H1 (cell line): ENCODE data around the gene GMEB2. TPM values are rescaled to one million over a fixed set of nuclear protein-coding genes. Genes with fewer than 3 reads are reported as not detected.

ENCODE experiments used
- CTCF ChIA-PET: fragments of 300-600 bp; sonication (Branson Sonifier 250); formaldehyde crosslinking; loops from one replicate; lab custom pipeline; 2021; ENCODE audit not compliant: partially characterized antibody; lab: Charles Lee
- POLR2A ChIA-PET: fragments of 300-600 bp; sonication (Branson Sonifier 250); formaldehyde crosslinking; loops from one replicate; lab custom pipeline; 2021; ENCODE audit warnings: inconsistent platforms; ENCODE audit not compliant: partially characterized antibody; lab: Charles Lee
- DNase-seq, 2 experiments: peaks; one replicate each; pipeline versions ENCODE4 v3.0.0 to v3.0.0-alpha.2; 2010 to 2022; ENCODE audit warnings: low spot score in 2 of 2, low read depth in 1 of 2, mixed read lengths in 1 of 2
- FAIRE-seq: peaks from 2 replicates; lab custom pipeline; 2011; peaks lifted over from hg19 to GRCh38; lab: Jason Lieb, UNC
- H2AFZ ChIP-seq: 2 replicates; pipeline ENCODE4 v1.8.1; 2012; ENCODE audit warnings: low read length, inconsistent platforms
- H2AK5ac ChIP-seq: 2 replicates; pipeline ENCODE4 v1.6.1; 2013; ENCODE audit warnings: low read depth, low read length
- H2BK120ac ChIP-seq: replicated peaks from 2 replicates; pipeline ENCODE3; 2013; ENCODE audit warnings: low read depth, low read length, inconsistent platforms
- H2BK12ac ChIP-seq: 2 replicates; pipeline ENCODE4 v1.6.1; 2013; ENCODE audit warnings: low read depth, low read length
- H2BK15ac ChIP-seq: 2 replicates; pipeline ENCODE4 v1.6.1; 2013; ENCODE audit warnings: low read length
- H2BK20ac ChIP-seq: 2 replicates; pipeline ENCODE4 v1.6.1; 2013; ENCODE audit warnings: low read length
- H2BK5ac ChIP-seq: 2 replicates; pipeline ENCODE4 v1.6.1; 2013; ENCODE audit warnings: low read depth, low read length
- H3K14ac ChIP-seq: 2 replicates; pipeline ENCODE4 v1.6.1; 2013; ENCODE audit warnings: inconsistent platforms; ENCODE audit not compliant: insufficient read length
- H3K18ac ChIP-seq: 2 replicates; pipeline ENCODE4 v1.6.1; 2013; ENCODE audit warnings: low read length; ENCODE audit errors: extremely low read depth
- H3K23ac ChIP-seq: 2 replicates; pipeline ENCODE4 v1.6.1; 2013; ENCODE audit warnings: inconsistent platforms; ENCODE audit not compliant: insufficient read length
- H3K23me2 ChIP-seq: 2 replicates; pipeline ENCODE4 v1.6.1; 2013; ENCODE audit warnings: low read depth, low read length
- H3K27ac ChIP-seq: 2 replicates; pipeline ENCODE4 v1.6.1; 2011; ENCODE audit warnings: low read depth, low read length, inconsistent platforms
- H3K27me3 ChIP-seq, 4 experiments: replicated peaks in 1 of 4; 1 replicate in 1 of 4; 2 replicates in 3 of 4; pipeline versions ENCODE4 v1.6.1 to v1.8.1; 2011 to 2013; ENCODE audit warnings: low read length in 3 of 4, mild to moderate bottlenecking in 3 of 4, inconsistent platforms in 2 of 4, mixed read lengths in 2 of 4, moderate library complexity in 1 of 4; ENCODE audit not compliant: control insufficient read depth in 3 of 4, insufficient read depth in 3 of 4; ENCODE audit errors: extremely low read depth in 1 of 4
- H3K36me3 ChIP-seq, 4 experiments: 2 replicates each; pipeline versions ENCODE4 v1.6.1 to v1.8.1; 2011 to 2013; ENCODE audit warnings: mild to moderate bottlenecking in 4 of 4, low read length in 3 of 4, moderate library complexity in 2 of 4, control low read depth in 1 of 4, inconsistent platforms in 1 of 4; ENCODE audit not compliant: insufficient read depth in 4 of 4, control insufficient read depth in 2 of 4
- H3K4ac ChIP-seq: replicated peaks from 2 replicates; pipeline ENCODE3; 2013; ENCODE audit warnings: low read length, low read depth, mixed read lengths, inconsistent platforms; ENCODE audit not compliant: insufficient read length
- H3K4me1 ChIP-seq, 4 experiments: replicated peaks in 1 of 4; 1 replicate in 1 of 4; 2 replicates in 3 of 4; pipeline versions ENCODE4 v1.6.1 to v1.8.1; 2011 to 2013; ENCODE audit warnings: low read length in 3 of 4, inconsistent platforms in 2 of 4, mixed read lengths in 1 of 4; ENCODE audit not compliant: insufficient read depth in 4 of 4, control insufficient read depth in 3 of 4
- H3K4me2 ChIP-seq, 2 experiments: 2 replicates each; pipeline versions ENCODE4 v1.6.1 to v1.8.1; 2011 to 2013; ENCODE audit warnings: low read depth in 2 of 2, low read length in 2 of 2, control low read depth in 1 of 2, inconsistent platforms in 1 of 2, mild to moderate bottlenecking in 1 of 2; ENCODE audit not compliant: insufficient read depth in 1 of 2
- H3K4me3 ChIP-seq, 4 experiments: fragments of 200-600, 300-600 bp in 1 of 4; sonication (generic), shearing (Covaris generic), sonication (Bioruptor Twin) in 1 of 4; 2 replicates each; pipeline versions ENCODE4 v1.5.1 to v1.8.1; 2011 to 2016; ENCODE audit warnings: low read length in 4 of 4, low read depth in 3 of 4, control low read depth in 2 of 4, inconsistent platforms in 2 of 4, mild to moderate bottlenecking in 2 of 4, mixed read lengths in 1 of 4, moderate library complexity in 1 of 4; ENCODE audit not compliant: insufficient read depth in 2 of 4; ENCODE audit errors: extremely low read depth in 1 of 4
- H3K56ac ChIP-seq: replicated peaks from 2 replicates; pipeline ENCODE3; 2013; ENCODE audit warnings: low read depth, mild to moderate bottlenecking, mixed read lengths, low read length, inconsistent platforms; ENCODE audit not compliant: insufficient read length
- H3K79me1 ChIP-seq: 2 replicates; pipeline ENCODE4 v1.6.1; 2013; ENCODE audit warnings: low read depth, low read length, control low read depth
- H3K79me2 ChIP-seq, 2 experiments: 2 replicates each; pipeline versions ENCODE4 v1.6.1 to v1.8.1; 2012 to 2013; ENCODE audit warnings: low read length in 2 of 2, mild to moderate bottlenecking in 2 of 2, inconsistent platforms in 1 of 2; ENCODE audit not compliant: insufficient read depth in 2 of 2, control insufficient read depth in 1 of 2
- H3K9ac ChIP-seq, 4 experiments: replicated peaks in 1 of 4; 1 replicate in 1 of 4; 2 replicates in 3 of 4; pipeline versions ENCODE4 v1.6.1 to v1.8.1; 2011 to 2013; ENCODE audit warnings: low read depth in 3 of 4, low read length in 3 of 4, control low read depth in 2 of 4, mild to moderate bottlenecking in 2 of 4, moderate library complexity in 2 of 4, inconsistent platforms in 1 of 4; ENCODE audit errors: extremely low read depth in 1 of 4
- H3K9me3 ChIP-seq, 2 experiments: 2 replicates each; pipeline versions ENCODE4 v1.6.1 to v1.8.1; 2012 to 2013; ENCODE audit warnings: mild to moderate bottlenecking in 2 of 2, moderate library complexity in 2 of 2, control low read depth in 1 of 2, inconsistent platforms in 1 of 2, low read depth in 1 of 2, low read length in 1 of 2, mixed read lengths in 1 of 2; ENCODE audit not compliant: insufficient read depth in 2 of 2
- H4K20me1 ChIP-seq, 2 experiments: replicated peaks in 1 of 2; 2 replicates each; pipeline versions ENCODE3 to v1.8.1; 2011 to 2013; ENCODE audit warnings: inconsistent platforms in 2 of 2, low read length in 2 of 2, mild to moderate bottlenecking in 1 of 2; ENCODE audit not compliant: insufficient read depth in 2 of 2, control insufficient read depth in 1 of 2
- H4K5ac ChIP-seq: 2 replicates; pipeline ENCODE4 v1.6.1; 2013; ENCODE audit warnings: low read length, low read depth, mixed read lengths, inconsistent platforms; ENCODE audit not compliant: insufficient read length
- H4K8ac ChIP-seq: 2 replicates; pipeline ENCODE4 v1.8.0; 2013; ENCODE audit warnings: mild to moderate bottlenecking, moderate library complexity, low read length, inconsistent platforms; ENCODE audit not compliant: insufficient read depth; ENCODE audit errors: extremely low read depth
- H4K91ac ChIP-seq: replicated peaks from 2 replicates; pipeline ENCODE3; 2013; ENCODE audit warnings: low read length, mixed read lengths, inconsistent platforms; ENCODE audit not compliant: insufficient read length
- BRCA1 ChIP-seq: IDR thresholded peaks from 2 replicates; pipeline ENCODE4 v1.6.1; 2012; ENCODE audit warnings: low read depth, low read length, improper control_type of control experiment
- CHD2 ChIP-seq: IDR thresholded peaks from 2 replicates; pipeline ENCODE4 v1.6.1; 2012; ENCODE audit warnings: low read length, improper control_type of control experiment
- HDAC2 ChIP-seq, 2 experiments: fragments of 300-600 bp in 1 of 2; sonication (generic) in 1 of 2; IDR thresholded peaks; 2 replicates each; pipeline ENCODE4 v1.6.1; 2011 to 2012; ENCODE audit warnings: low read depth in 2 of 2, low read length in 2 of 2, mild to moderate bottlenecking in 2 of 2, moderate library complexity in 2 of 2, borderline replicate concordance in 1 of 2, inconsistent platforms in 1 of 2
- KDM5A ChIP-seq: fragments of 200-600 bp; IDR thresholded peaks from 2 replicates; pipeline ENCODE4 v1.7.1; 2012; ENCODE audit warnings: mild to moderate bottlenecking, low read length, inconsistent platforms, mixed read lengths
- SIX5 ChIP-seq: IDR thresholded peaks from 2 replicates; pipeline ENCODE4 v1.6.1; 2011; ENCODE audit warnings: mild to moderate bottlenecking, low read depth, low read length
- TAF1 ChIP-seq: IDR thresholded peaks from 2 replicates; pipeline ENCODE4 v1.6.1; 2011; ENCODE audit warnings: mild to moderate bottlenecking, low read depth, low read length
- TAF7 ChIP-seq: optimal IDR thresholded peaks from 2 replicates; pipeline ENCODE3; 2011; ENCODE audit warnings: low read depth, mild to moderate bottlenecking, inconsistent platforms, low read length, moderate library complexity, borderline replicate concordance
- TEAD4 ChIP-seq: IDR thresholded peaks from 2 replicates; pipeline ENCODE4 v1.6.1; 2012; ENCODE audit warnings: low read depth, low read length, inconsistent platforms, mixed read lengths
- WGBS, 2 experiments: shearing (Covaris generic) in 1 of 2; methylation state at CpG; one replicate each; pipeline versions ENCODE4 v1.1.6 to v1.1.7; 2013 to 2015; ENCODE audit warnings: low lambda C conversion rate in 2 of 2, mixed read lengths in 2 of 2, inconsistent platforms in 1 of 2, low coverage in 1 of 2, missing lambda C conversion rate in 1 of 2; ENCODE audit not compliant: insufficient replicate concordance in 2 of 2, insufficient coverage in 1 of 2, insufficient read length in 1 of 2; ENCODE audit errors: extremely low coverage in 1 of 2, missing lambda C conversion rate in 1 of 2; 5-methylcytosine and 5-hydroxymethylcytosine counted together
- polyA plus RNA-seq, 7 experiments: library from polyadenylated mRNA; depleted of rRNA in 3 of 7; stranded (reverse) in 5 of 7; unstranded in 2 of 7; fragments of >200 nt in 5 of 7; fragments of 200-250 nt in 2 of 7; gene quantifications; 1 replicate in 5 of 7; 2 replicates in 1 of 7; 4 replicates in 1 of 7; pipeline versions ENCODE4 v1.2.1 to v1.2.3, GENCODE V29; 2011 to 2013; ENCODE audit warnings: missing spikeins in 2 of 7, mixed read lengths in 2 of 7
- total RNA-seq: library from RNA; stranded (reverse); fragmentation: NEBNext Ultra II Directional; extraction: Animal tissue kit (Norgen Biotek cat#: 25700); gene quantifications from 2 replicates; pipeline ENCODE4 v1.2.1, GENCODE V29; 2021
- TF ChIP-seq, protein P1 (sequence below), 3 experiments: IDR thresholded peaks; 1 replicate in 2 of 3; 2 replicates in 1 of 3; pipeline versions ENCODE4 v1.5.1 to v1.6.1; 2011; ENCODE audit warnings: low read length in 3 of 3, mild to moderate bottlenecking in 3 of 3, inconsistent platforms in 2 of 3, low read depth in 1 of 3, moderate library complexity in 1 of 3; ENCODE audit not compliant: insufficient read depth in 1 of 3; ENCODE audit errors: control extremely low read depth in 1 of 3

Gene GMEB2
- total and polyA plus RNA-seq, 2 of the 8 experiments (the other 6 are each of a cell fraction or from before 2014, with no cell fraction given) = 12.9 to 14.2 TPM

DNA sequence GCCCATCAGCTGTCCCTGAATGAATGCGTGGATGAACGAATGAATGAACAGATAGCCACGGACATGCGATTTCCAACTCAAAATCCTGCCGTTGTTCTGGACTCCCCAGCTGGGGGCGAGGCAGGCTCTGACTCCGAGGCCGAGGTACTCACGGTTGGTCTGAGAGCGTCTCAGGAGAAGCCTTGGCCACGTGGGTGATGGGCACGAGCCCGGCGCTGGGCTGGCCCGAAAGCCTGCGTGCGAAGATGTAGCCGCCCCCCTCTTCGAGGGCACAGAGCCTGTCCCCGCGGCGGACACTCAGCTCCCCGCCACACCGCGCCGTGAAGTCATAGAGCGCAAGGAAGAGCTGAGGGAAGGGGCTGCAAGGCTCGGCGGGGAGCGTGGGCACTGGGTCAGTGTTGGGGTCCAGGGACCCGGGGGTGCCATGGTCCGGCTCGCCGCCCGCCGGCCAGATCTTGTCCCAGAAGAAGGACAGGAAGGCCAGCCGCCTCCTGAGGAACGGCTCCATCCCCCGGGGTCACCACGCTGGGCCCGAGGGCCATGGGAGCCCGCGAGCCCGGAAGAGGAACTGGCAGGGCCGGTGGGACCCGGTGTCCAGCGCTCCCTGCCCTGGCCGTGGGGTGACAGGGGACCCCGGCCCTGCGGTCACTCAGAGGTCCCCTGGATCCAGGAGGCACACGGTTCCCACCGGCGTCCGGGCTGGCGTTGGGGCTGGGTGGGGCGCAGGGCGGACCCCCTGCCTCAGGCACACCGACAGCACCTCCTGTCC, 79.8 kb downstream of the GMEB2 start:
- POLR2A ChIA-PET = interaction anchor here (1.0 to 2.3 kb wide), 2 partner anchors 13 to 26 kb away, joined by 3 to 10 read pairs; partner anchors contain the start of gene PPDPF
- CTCF ChIA-PET = interaction anchor here (0.7 to 1.5 kb wide), 12 partner anchors 9 to 1179 kb away, joined by 3 to 11 read pairs (median 4); partner anchors contain the start of genes PTK6 and TPD52L2
- no peak overlapping the region for H2BK120ac ChIP-seq
- TF ChIP-seq HDAC2 (IDR thresholded peaks at IDR 0.05; ENCODE audit: borderline replicate concordance in 1 of 2, low read depth in 2 of 2, low read length in 2 of 2) = no peak
- TF ChIP-seq, protein P1, sequence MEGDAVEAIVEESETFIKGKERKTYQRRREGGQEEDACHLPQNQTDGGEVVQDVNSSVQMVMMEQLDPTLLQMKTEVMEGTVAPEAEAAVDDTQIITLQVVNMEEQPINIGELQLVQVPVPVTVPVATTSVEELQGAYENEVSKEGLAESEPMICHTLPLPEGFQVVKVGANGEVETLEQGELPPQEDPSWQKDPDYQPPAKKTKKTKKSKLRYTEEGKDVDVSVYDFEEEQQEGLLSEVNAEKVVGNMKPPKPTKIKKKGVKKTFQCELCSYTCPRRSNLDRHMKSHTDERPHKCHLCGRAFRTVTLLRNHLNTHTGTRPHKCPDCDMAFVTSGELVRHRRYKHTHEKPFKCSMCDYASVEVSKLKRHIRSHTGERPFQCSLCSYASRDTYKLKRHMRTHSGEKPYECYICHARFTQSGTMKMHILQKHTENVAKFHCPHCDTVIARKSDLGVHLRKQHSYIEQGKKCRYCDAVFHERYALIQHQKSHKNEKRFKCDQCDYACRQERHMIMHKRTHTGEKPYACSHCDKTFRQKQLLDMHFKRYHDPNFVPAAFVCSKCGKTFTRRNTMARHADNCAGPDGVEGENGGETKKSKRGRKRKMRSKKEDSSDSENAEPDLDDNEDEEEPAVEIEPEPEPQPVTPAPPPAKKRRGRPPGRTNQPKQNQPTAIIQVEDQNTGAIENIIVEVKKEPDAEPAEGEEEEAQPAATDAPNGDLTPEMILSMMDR (IDR thresholded peaks at IDR 0.05; ENCODE audit: control extremely low read depth in 1 of 3, insufficient read depth in 1 of 3, low read depth in 1 of 3, low read length in 3 of 3) = no peak
- TF ChIP-seq TAF1 = no peak
- TF ChIP-seq TEAD4 = no peak
- TF ChIP-seq SIX5 = no peak
- TF ChIP-seq CHD2 = no peak
- TF ChIP-seq TAF7 = no peak
- TF ChIP-seq BRCA1 = no peak
- no peak for TF ChIP-seq KDM5A

More for the DNA sequence above, 79.8 kb downstream of the GMEB2 start:
- H4K91ac ChIP-seq = peak overlapping the region; percentile 40
- no peaks in the 10 kb centered on the region for H3K79me1 ChIP-seq
- H4K20me1 ChIP-seq = no peaks in the 10 kb centered on the region
- H3K27ac ChIP-seq = no peak overlapping the region
- H3K4me3 ChIP-seq = no peak overlapping the region
- H3K14ac ChIP-seq = no peak overlapping the region
- H3K9me3 ChIP-seq = no peaks in the 10 kb centered on the region
- H2BK5ac ChIP-seq = peak overlapping the region; percentile 52; the same call in 1 of the 2 replicates
- 80% methylated on average over 51 of the region's 58 CpGs; no CpG with 5 or more reads in 1 of the 2 experiments for WGBS, 2 experiments
- no peak overlapping the region for H3K18ac ChIP-seq
- H3K36me3 ChIP-seq = no peaks in the 10 kb centered on the region
- no peak overlapping the region for H2BK20ac ChIP-seq
- peak overlapping the region; percentile 72; the same call in 1 of the 2 replicates for H2BK15ac ChIP-seq
- peak overlapping the region; percentile 80; the same call in 1 of the 2 replicates for H2BK12ac ChIP-seq
- no peak overlapping the region for H3K56ac ChIP-seq
- no peak for FAIRE-seq
- no peak overlapping the region for H3K23ac ChIP-seq
- H3K23me2 ChIP-seq = no peaks in the 10 kb centered on the region
- H3K27me3 ChIP-seq = no peaks in the 10 kb centered on the region
- H2AK5ac ChIP-seq = no peak overlapping the region; the same call in 1 of the 2 replicates
- peak overlapping the region in 1 of 2 experiments; percentile 42; a peak in 2 of 4 replicates for H3K4me2 ChIP-seq
- no peak for DNase-seq
- H4K5ac ChIP-seq = no peak overlapping the region
- no peak overlapping the region for H2AFZ ChIP-seq
- no peaks in the 10 kb centered on the region for H3K79me2 ChIP-seq
- H3K9ac ChIP-seq = no peak overlapping the region
- no peak overlapping the region for H3K4ac ChIP-seq
- H3K4me1 ChIP-seq = peaks cover 0 to 22% (median 7%) of the 10 kb centered on the region in 4 experiments; a peak in 5 of 7 replicates
- peak overlapping the region; percentile 25; the same call in 1 of the 2 replicates for H4K8ac ChIP-seq
